GM18511 (cell line): ENCODE data around the gene PEDS1.
"Not testable (repeated sequence)": the region's sequence is repeated elsewhere in the genome, so short reads cannot be mapped to it uniquely, and the experiment has no call there.

Experiments
- ATAC-seq: cut with Tn5 transposase; IDR thresholded peaks from one replicate; pipeline ENCODE4 v1.9.1; 2021; ENCODE audit warnings: mild to moderate bottlenecking, moderate library complexity; ENCODE audit not compliant: unreplicated experiment

Gene PEDS1

GRCh38 chr20:50163570-50164317 lies 10.2 kb upstream of the PEDS1 start:
- ATAC-seq = no peak

DNA sequence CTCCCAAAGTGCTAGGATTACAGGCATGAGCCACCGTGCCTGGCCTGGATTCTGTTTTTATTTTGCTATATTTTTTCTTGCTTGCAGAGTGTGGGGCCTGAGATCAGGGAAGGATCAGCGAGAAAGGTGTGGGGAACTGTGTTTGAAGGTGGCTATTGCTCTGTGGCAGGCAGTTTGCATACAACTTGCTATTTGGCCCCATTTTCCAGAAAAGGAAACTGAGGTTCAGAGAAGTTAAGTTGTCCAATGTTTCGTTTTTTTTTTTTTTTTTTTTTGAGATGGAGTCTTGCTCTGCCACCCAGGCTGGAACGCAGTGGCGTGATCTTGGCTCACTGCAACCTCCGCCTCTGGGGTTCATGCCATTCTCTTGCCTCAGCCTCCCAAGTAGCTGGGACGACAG lies 8.0 kb upstream of the PEDS1 start:
- ATAC-seq = not testable (repeated sequence)

DNA sequence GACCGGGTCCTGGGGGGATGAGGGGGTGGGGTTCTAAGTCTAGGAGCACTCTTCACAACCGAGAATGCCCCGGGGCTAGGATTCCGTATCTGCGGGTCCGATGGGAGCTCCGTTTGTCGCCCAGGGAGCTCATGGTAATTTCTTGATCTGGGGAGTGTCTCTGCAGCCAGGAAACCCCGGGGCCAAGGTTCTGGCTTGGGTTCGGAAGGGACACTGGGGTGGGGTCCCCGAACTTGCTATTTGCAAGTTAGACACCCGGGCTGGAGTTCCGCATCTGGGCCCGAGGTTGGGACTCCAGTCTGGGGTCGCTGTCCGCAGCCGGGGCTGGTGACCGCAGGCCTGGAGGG lies 397 bp downstream of the PEDS1 start:
- ATAC-seq = peak; percentile 9

- ATAC-seq = no peak
Measured at GRCh38 chr20:50152394-50153152, 950 bp downstream of the PEDS1 start.

- ATAC-seq = no peak
Measured at GRCh38 chr20:50151034-50151743, 2.3 kb downstream of the PEDS1 start.

- ATAC-seq = no peak
Measured at GRCh38 chr20:50149481-50150254, 3.9 kb downstream of the PEDS1 start.

DNA sequence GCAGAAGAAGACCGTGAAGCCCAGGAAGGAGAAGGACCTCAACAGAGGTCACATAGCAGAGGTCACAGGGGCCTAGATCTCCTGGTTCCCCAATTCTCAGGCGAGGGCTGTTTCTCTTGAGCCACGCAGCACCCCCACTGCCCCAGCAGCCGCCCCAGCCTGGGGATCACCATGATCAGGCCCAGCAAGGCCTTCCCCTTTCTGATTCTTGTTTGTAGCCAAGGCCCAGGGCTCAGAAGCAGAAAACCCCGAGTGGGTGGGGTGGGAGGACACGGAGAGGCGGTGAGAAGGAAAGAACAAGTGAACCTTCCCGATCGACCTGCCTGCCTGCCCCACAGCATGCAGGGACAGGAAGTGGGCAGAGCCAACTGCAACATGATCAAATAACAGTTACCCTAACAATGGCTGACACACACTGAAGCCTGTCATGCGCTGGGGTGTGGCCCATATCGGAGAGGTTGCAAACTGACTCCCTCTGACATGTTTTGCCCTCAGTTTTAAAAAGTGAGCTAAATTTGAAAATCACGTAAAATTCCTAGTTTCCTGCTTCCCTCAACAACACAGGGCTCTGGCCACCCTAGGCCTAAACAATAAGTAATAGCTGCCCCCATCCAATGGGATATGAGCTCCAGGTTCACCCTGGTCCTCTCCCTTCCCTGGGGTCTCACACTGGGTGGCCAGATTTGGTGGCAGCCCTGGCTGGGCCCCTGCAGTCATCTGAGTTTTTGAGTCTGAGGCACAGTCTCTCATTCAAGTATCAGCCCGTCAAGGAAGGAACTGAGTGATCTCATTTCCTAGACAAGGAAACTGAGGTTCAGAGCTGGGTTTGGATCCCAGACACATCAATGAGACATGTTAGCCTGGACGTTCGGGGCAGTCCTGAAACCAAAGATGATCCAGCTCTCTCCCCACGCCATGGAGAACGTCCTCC lies 6.5 kb downstream of the PEDS1 start:
- ATAC-seq = peak; percentile 95

GRCh38 chr20:50146214-50146613 lies 7.3 kb downstream of the PEDS1 start:
- no peak for ATAC-seq

DNA sequence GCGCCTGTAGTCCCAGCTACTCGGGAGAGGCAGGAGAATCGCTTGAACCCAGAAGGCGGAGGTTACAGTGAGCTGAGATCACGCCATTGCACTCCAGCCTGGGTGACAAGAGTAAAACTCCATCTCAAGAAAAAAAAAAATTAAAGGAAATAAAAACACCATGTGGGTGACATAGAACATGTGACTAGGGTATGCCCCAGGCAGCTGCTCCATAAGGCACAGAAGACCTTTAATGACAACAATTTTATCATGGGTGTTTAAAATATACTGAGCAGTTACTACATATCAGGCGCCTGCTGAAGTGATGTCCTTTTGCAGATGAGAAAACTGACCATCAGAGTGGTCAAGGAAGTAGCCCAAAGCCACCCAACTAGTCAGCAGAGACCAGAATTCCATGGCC lies 8.0 kb downstream of the PEDS1 start:
- no peak for ATAC-seq

GRCh38 chr20:50144362-50144761 lies 9.2 kb downstream of the PEDS1 start:
- ATAC-seq = no peak

GRCh38 chr20:50142812-50143211 lies 10.7 kb downstream of the PEDS1 start:
- ATAC-seq = no peak

GRCh38 chr20:50141811-50142561 lies 11.5 kb downstream of the PEDS1 start:
- no peak for ATAC-seq

DNA sequence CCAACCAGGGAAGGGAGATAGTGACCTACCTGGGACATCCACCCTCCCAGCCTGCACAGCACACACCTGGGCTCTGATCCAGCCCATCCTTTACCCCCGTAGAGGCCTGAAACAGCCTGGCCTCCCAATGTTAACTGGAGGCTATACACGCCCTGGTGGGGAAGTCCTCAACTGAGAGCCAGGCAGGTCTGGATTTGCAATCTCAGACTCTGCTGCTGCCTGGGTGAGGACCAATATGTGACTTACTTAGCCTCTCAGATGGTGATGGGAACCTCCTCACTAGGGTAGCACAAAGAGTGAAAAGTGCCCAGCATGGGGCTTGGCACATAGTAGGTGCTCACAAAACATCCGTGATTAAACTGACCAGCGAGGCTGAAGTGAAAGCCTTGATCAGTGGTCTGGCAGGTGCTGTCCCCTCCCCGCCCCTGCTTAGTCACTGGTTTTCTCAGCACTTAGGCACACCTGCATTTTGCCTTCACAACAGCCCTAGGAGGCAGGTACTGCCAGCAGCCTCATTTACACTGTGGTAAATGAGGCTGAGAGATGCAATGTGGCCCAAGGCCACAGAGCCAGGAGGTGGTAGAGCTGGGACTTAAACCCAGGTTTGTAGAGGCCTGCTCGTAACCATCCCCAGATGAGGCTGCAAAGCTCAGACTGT lies 12.4 kb downstream of the PEDS1 start:
- no peak for ATAC-seq

- ATAC-seq = no peak
Measured at GRCh38 chr20:50140339-50140859, 13.1 kb downstream of the PEDS1 start.

DNA sequence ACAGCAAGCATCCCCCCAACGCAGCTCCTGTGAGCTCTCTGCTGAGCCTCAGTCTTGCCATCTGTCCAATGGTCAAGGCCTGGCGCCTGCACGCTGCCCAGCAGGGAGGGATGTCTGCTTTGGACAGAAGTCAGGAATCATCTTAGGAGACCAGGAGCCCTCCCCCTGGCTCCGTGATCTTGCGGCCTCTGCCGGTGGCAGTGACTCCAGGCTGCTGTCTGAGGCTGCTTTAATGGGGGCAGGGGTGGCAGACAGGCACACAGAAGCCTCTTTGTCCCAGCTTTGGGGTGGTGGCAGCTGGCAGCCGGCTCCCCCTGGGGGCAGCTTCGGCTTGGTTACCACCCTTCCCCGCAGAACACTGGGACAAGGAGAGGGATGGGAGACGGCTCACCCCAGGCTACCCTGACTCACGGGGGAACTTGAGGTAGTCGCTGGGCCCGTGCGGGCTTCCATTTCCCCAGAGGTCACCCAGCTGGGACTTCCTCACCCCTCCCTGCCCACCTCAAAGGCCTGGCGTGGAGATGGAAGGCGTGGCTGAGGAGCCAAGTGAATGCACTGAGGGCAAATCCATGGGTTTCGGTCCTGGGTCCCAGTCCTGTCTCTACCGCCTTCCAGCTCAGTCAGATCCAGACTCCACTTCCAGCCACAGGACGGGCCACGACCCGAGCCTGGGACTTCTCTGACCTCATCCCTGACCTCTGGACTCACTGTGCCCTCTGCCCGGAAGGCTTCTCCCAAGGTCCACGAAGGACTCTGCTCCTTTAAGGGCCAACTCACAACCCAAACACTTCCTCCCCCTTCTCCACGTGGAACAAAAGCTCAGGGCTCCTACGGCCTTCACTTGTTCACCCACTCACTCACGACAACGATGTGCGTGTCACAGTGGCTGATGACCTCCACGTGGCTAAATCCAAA lies 14.8 kb downstream of the PEDS1 start:
- ATAC-seq = no peak

DNA sequence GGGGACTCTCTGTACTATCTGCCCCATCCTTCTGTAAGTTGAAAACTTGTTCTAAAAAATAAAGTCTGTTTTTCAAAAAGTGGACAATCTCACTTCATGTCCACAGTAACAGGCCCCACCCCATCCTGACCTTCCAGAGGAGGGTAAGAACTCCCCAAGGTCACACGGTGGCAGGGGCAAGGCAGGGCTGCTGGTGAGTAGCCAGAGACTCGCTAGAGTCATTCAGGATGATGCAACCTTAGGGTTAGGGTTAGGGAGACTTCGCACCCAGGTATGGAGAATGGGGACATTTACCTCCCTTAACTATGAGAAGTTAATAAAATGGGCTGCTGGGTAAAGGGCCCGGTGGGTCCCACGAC lies 15.4 kb downstream of the PEDS1 start:
- ATAC-seq = no peak

- not testable (repeated sequence) for ATAC-seq
Measured at GRCh38 chr20:50137702-50138101, 15.8 kb downstream of the PEDS1 start.
